ENCODE data around the gene SPARCL1. TPM values are rescaled to one million over a fixed set of nuclear protein-coding genes. Genes with fewer than 3 reads are reported as not detected.

The SPARCL1 gene
- total and polyA plus RNA-seq, 4 donors, result 1.9 to 25.8 (median 13.3) TPM

DNA sequence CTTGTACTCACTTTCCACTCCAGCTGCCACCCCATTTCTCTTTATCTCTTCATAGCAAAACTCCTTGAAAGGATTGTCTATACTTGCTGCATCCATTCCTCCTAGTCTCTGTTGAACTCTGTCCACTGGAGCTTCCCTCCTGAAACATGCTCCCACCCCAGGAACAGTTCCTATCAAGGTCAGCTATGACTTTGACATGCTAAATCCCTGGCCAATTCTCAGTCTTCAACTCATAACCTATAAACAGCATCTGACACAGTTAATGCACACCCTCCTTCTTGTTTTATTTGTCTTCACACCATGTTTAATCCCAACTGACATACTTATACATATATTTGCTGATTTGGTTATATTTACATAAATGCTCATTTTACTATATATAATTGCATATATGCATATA, 47.8 kb downstream of the SPARCL1 start:
- no peak for TF ChIP-seq EGR1 (IDR thresholded peaks at IDR 0.05; ENCODE audit: low read depth in 2 of 2)
- no peaks in the 10 kb centered on the region for H3K4me1 ChIP-seq (ENCODE audit: control insufficient read depth in 4 of 4, insufficient read depth in 4 of 4, low read length in 3 of 4)
- H3K4me3 ChIP-seq (ENCODE audit: low read depth in 1 of 3, low read length in 3 of 3), result no peak overlapping the region
- DNase-seq (ENCODE audit: low spot score), result no peak
- peaks cover 0 to 5% (median 0%) of the 10 kb centered on the region in 4 donors for H3K36me3 ChIP-seq (ENCODE audit: control insufficient read depth in 4 of 4, insufficient read depth in 3 of 4, low read depth in 1 of 4, low read length in 3 of 4)
- H3K27ac ChIP-seq (ENCODE audit: low read depth in 1 of 2, low read length in 2 of 2), result no peak overlapping the region
- no peak overlapping the region for H3K9ac ChIP-seq (ENCODE audit: low read depth in 1 of 2, low read length in 2 of 2)
- no peaks in the 10 kb centered on the region for H3K27me3 ChIP-seq (ENCODE audit: control insufficient read depth in 4 of 4, insufficient read depth in 4 of 4, low read length in 3 of 4)
- H3K9me3 ChIP-seq (ENCODE audit: control insufficient read depth in 4 of 4, low read length in 3 of 4), result no peaks in the 10 kb centered on the region

DNA sequence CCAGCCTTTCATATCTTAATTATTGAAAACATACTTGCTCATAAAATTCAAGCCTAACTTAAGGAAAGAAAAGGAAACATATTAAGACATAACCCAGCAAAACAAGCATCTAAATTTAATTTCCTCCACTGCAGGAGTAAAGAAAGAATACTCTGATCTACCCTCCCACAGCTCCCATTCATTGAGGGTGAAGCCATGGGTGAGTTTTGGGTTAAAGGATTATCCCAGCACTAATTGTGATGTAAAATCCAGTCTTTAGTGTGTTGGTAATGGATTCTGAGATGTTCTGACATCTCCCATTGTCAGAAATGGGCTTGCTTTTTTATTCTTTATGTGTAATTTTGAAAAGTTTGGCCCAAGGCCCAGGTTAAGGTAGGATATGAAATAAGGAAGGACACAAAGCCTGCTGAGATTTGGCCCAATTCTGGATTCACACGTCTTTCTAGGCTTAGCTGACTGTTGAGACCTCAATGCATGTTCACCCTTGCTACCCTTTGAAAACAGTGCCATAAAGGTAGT, 50.4 kb downstream of the SPARCL1 start:
- DNase-seq (ENCODE audit: low spot score), result no peak
- H3K27ac ChIP-seq (ENCODE audit: low read depth in 1 of 2, low read length in 2 of 2), result no peak overlapping the region
- 91% methylated on average over 1 of the region's 1 CpG for whole genome bisulfite sequencing
- H3K9me3 ChIP-seq (ENCODE audit: control insufficient read depth in 4 of 4, low read length in 3 of 4), result no peaks in the 10 kb centered on the region
- H3K36me3 ChIP-seq (ENCODE audit: control insufficient read depth in 4 of 4, insufficient read depth in 3 of 4, low read depth in 1 of 4, low read length in 3 of 4), result peaks cover 0 to 5% (median 0%) of the 10 kb centered on the region in 4 donors
- no peaks in the 10 kb centered on the region for H3K27me3 ChIP-seq (ENCODE audit: control insufficient read depth in 4 of 4, insufficient read depth in 4 of 4, low read length in 3 of 4)
- H3K4me3 ChIP-seq (ENCODE audit: low read depth in 1 of 3, low read length in 3 of 3), result no peak overlapping the region
- TF ChIP-seq RXRA (IDR thresholded peaks at IDR 0.05) (no peak), RAD21 (IDR thresholded peaks at IDR 0.05) (no peak), FOXA1 (IDR thresholded peaks at IDR 0.05) (no peak), JUND (IDR thresholded peaks at IDR 0.05) (no peak)
- TF ChIP-seq, protein P1, sequence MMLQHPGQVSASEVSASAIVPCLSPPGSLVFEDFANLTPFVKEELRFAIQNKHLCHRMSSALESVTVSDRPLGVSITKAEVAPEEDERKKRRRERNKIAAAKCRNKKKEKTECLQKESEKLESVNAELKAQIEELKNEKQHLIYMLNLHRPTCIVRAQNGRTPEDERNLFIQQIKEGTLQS (IDR thresholded peaks at IDR 0.05), result no peak
- TF ChIP-seq, protein P2, sequence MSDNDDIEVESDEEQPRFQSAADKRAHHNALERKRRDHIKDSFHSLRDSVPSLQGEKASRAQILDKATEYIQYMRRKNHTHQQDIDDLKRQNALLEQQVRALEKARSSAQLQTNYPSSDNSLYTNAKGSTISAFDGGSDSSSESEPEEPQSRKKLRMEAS (IDR thresholded peaks at IDR 0.05), result no peak
- no peaks in the 10 kb centered on the region for H3K4me1 ChIP-seq (ENCODE audit: control insufficient read depth in 4 of 4, insufficient read depth in 4 of 4, low read length in 3 of 4)
- no peak overlapping the region for H3K9ac ChIP-seq (ENCODE audit: low read depth in 1 of 2, low read length in 2 of 2)

DNA sequence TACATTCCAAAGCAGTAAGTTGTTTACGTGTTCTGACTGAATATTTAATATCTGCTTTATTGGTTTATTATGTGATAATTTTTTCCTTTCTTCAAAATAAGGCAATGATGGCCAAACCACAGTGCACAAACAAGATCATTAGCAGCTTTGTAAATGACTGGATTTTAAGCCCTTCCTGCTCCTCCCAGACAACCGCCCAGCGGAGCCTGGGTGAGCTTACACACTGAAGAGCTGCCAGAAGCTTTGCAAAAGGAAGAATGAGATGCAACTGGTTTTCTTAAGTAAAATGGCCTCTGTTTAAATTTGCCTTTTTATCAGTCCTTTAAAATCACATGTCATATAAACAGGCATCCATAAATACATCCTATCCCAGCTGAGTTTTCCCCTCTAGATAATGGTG, 52.2 kb downstream of the SPARCL1 start:
- H3K9me3 ChIP-seq (ENCODE audit: control insufficient read depth in 4 of 4, low read length in 3 of 4), result no peaks in the 10 kb centered on the region
- 93% methylated on average over 3 of the region's 3 CpGs for WGBS
- H3K4me1 ChIP-seq (ENCODE audit: control insufficient read depth in 4 of 4, insufficient read depth in 4 of 4, low read length in 3 of 4), result no peaks in the 10 kb centered on the region
- H3K27me3 ChIP-seq (ENCODE audit: control insufficient read depth in 4 of 4, insufficient read depth in 4 of 4, low read length in 3 of 4), result no peaks in the 10 kb centered on the region
- TF ChIP-seq SP1 (IDR thresholded peaks at IDR 0.05) (no peak), GABPA (IDR thresholded peaks at IDR 0.05 in 1 of 2, conservative IDR thresholded peaks at IDR 0.05 in 1 of 2) (no peak), FOXA1 (IDR thresholded peaks at IDR 0.05) (no peak), TAF1 (conservative IDR thresholded peaks at IDR 0.05) (no peak), HNF4G (IDR thresholded peaks at IDR 0.05) (no peak), EGR1 (IDR thresholded peaks at IDR 0.05; ENCODE audit: low read depth in 2 of 2) (no peak), RAD21 (IDR thresholded peaks at IDR 0.05) (no peak), YY1 (IDR thresholded peaks at IDR 0.05) (no peak), JUND (IDR thresholded peaks at IDR 0.05) (no peak), RXRA (IDR thresholded peaks at IDR 0.05) (no peak)
- TF ChIP-seq, protein P3, sequence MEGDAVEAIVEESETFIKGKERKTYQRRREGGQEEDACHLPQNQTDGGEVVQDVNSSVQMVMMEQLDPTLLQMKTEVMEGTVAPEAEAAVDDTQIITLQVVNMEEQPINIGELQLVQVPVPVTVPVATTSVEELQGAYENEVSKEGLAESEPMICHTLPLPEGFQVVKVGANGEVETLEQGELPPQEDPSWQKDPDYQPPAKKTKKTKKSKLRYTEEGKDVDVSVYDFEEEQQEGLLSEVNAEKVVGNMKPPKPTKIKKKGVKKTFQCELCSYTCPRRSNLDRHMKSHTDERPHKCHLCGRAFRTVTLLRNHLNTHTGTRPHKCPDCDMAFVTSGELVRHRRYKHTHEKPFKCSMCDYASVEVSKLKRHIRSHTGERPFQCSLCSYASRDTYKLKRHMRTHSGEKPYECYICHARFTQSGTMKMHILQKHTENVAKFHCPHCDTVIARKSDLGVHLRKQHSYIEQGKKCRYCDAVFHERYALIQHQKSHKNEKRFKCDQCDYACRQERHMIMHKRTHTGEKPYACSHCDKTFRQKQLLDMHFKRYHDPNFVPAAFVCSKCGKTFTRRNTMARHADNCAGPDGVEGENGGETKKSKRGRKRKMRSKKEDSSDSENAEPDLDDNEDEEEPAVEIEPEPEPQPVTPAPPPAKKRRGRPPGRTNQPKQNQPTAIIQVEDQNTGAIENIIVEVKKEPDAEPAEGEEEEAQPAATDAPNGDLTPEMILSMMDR (IDR thresholded peaks at IDR 0.05; ENCODE audit: low read depth, low read length, missing input control), result no peak
- TF ChIP-seq, protein P4, sequence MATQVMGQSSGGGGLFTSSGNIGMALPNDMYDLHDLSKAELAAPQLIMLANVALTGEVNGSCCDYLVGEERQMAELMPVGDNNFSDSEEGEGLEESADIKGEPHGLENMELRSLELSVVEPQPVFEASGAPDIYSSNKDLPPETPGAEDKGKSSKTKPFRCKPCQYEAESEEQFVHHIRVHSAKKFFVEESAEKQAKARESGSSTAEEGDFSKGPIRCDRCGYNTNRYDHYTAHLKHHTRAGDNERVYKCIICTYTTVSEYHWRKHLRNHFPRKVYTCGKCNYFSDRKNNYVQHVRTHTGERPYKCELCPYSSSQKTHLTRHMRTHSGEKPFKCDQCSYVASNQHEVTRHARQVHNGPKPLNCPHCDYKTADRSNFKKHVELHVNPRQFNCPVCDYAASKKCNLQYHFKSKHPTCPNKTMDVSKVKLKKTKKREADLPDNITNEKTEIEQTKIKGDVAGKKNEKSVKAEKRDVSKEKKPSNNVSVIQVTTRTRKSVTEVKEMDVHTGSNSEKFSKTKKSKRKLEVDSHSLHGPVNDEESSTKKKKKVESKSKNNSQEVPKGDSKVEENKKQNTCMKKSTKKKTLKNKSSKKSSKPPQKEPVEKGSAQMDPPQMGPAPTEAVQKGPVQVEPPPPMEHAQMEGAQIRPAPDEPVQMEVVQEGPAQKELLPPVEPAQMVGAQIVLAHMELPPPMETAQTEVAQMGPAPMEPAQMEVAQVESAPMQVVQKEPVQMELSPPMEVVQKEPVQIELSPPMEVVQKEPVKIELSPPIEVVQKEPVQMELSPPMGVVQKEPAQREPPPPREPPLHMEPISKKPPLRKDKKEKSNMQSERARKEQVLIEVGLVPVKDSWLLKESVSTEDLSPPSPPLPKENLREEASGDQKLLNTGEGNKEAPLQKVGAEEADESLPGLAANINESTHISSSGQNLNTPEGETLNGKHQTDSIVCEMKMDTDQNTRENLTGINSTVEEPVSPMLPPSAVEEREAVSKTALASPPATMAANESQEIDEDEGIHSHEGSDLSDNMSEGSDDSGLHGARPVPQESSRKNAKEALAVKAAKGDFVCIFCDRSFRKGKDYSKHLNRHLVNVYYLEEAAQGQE (IDR thresholded peaks at IDR 0.05), result no peak
- TF ChIP-seq, protein P2 (IDR thresholded peaks at IDR 0.05), result no peak
- TF ChIP-seq, protein P5, sequence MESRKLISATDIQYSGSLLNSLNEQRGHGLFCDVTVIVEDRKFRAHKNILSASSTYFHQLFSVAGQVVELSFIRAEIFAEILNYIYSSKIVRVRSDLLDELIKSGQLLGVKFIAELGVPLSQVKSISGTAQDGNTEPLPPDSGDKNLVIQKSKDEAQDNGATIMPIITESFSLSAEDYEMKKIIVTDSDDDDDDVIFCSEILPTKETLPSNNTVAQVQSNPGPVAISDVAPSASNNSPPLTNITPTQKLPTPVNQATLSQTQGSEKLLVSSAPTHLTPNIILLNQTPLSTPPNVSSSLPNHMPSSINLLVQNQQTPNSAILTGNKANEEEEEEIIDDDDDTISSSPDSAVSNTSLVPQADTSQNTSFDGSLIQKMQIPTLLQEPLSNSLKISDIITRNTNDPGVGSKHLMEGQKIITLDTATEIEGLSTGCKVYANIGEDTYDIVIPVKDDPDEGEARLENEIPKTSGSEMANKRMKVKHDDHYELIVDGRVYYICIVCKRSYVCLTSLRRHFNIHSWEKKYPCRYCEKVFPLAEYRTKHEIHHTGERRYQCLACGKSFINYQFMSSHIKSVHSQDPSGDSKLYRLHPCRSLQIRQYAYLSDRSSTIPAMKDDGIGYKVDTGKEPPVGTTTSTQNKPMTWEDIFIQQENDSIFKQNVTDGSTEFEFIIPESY (IDR thresholded peaks at IDR 0.05), result no peak
- no peak overlapping the region for H3K4me3 ChIP-seq (ENCODE audit: low read depth in 1 of 3, low read length in 3 of 3)
- peaks cover 0 to 5% (median 0%) of the 10 kb centered on the region in 4 donors for H3K36me3 ChIP-seq (ENCODE audit: control insufficient read depth in 4 of 4, insufficient read depth in 3 of 4, low read depth in 1 of 4, low read length in 3 of 4)
- no peak for DNase-seq (ENCODE audit: low spot score)
- no peak overlapping the region for H3K27ac ChIP-seq (ENCODE audit: low read depth in 1 of 2, low read length in 2 of 2)
- no peak overlapping the region for H3K9ac ChIP-seq (ENCODE audit: low read depth in 1 of 2, low read length in 2 of 2)

Data from liver (tissue), 9 donors.